HCT116 (cell line): ENCODE measurements around the gene FKBP6. TPM values are rescaled to one million over a fixed set of nuclear protein-coding genes. Genes with fewer than 3 reads are reported as not detected.
"Not testable (repeated sequence)": the region's sequence is repeated elsewhere in the genome, so short reads cannot be mapped to it uniquely, and the experiment has no call there.

Experiments
- ATAC-seq: fragments of 200-7000 bp; cut with Tn5 transposase; 2 replicates; pipeline ENCODE4 v1.9.1; 2020; ENCODE audit warnings: mild to moderate bottlenecking, moderate library complexity
- BruUV-seq: library from RNA; stranded (reverse); fragments of 400-500 nt; replicated peaks from 2 replicates; lab custom pipeline; 2021; lab: Mats Ljungman, UMichigan
- CTCF ChIA-PET: fragments of 300-600 bp; sonication (Branson Sonifier 250); formaldehyde crosslinking; loops from one replicate; lab custom pipeline; 2021; ENCODE audit warnings: antibody characterized with exemption; lab: Charles Lee
- POLR2A ChIA-PET: fragments of 300-600, 350-600 bp; sonication (Branson Sonifier 250); formaldehyde crosslinking; loops from one replicate; lab custom pipeline; 2021; ENCODE audit warnings: antibody characterized with exemption; lab: Charles Lee
- RAD21 ChIA-PET, 2 experiments: fragments of 300-600 bp; sonication (Branson Sonifier 250); formaldehyde crosslinking; loops; one replicate each; lab custom pipeline; 2023; ENCODE audit warnings: low total read pairs in 2 of 2; ENCODE audit not compliant: uncharacterized antibody in 2 of 2, unreplicated experiment in 2 of 2, low non-redundant PET in 1 of 2; lab: Charles Lee
- DNase-seq: peaks from one replicate; pipeline ENCODE4 v3.0.0-alpha.2; 2010; ENCODE audit warnings: low read depth, low spot score
- H2AFZ ChIP-seq: fragments of 200-600 bp; shearing (Covaris generic), sonication (generic); 2 replicates; pipeline ENCODE4 v1.6.1; 2017; ENCODE audit warnings: low read depth, mixed run types, mixed read lengths, antibody characterized with exemption, low read length; ENCODE audit not compliant: poor library complexity, severe bottlenecking
- H3K27ac ChIP-seq: 2 replicates; pipeline ENCODE4 v1.5.1; 2012; ENCODE audit warnings: low read depth, low read length
- H3K27me3 ChIP-seq: fragments of 200-600 bp; sonication (generic); 2 replicates; pipeline ENCODE4 v1.6.1; 2016; ENCODE audit warnings: mixed run types, low read length, mixed read lengths; ENCODE audit not compliant: insufficient read depth
- H3K36me3 ChIP-seq, 2 experiments: fragments of 200-500 bp in 1 of 2; fragments of 200-600 bp in 1 of 2; sonication (Bioruptor generic) in 1 of 2; sonication (generic) in 1 of 2; 2 replicates each; pipeline versions ENCODE4 v1.5.1 to v1.6.1; 2014 to 2016; ENCODE audit warnings: low read length in 2 of 2, inconsistent platforms in 1 of 2, mixed read lengths in 1 of 2, mixed run types in 1 of 2; ENCODE audit not compliant: insufficient read depth in 2 of 2, control insufficient read depth in 1 of 2
- H3K4me1 ChIP-seq, 2 experiments: fragments of 200-600 bp in 1 of 2; sonication (generic) in 1 of 2; 2 replicates each; pipeline versions ENCODE4 v1.5.1 to v1.6.1; 2012 to 2017; ENCODE audit warnings: low read length in 2 of 2, inconsistent platforms in 1 of 2, mild to moderate bottlenecking in 1 of 2, mixed read lengths in 1 of 2, mixed run types in 1 of 2, moderate library complexity in 1 of 2; ENCODE audit not compliant: insufficient read depth in 2 of 2, control insufficient read depth in 1 of 2
- H3K4me2 ChIP-seq: fragments of 200-600 bp; sonication (generic); 2 replicates; pipeline ENCODE4 v1.6.1; 2017; ENCODE audit warnings: mixed run types, low read length, mixed read lengths
- H3K4me3 ChIP-seq, 2 experiments: fragments of 200-600 bp in 1 of 2; sonication (generic) in 1 of 2; replicated peaks in 1 of 2; 2 replicates each; pipeline ENCODE4 v1.5.1; 2011 to 2016; ENCODE audit warnings: low read length in 2 of 2, control low read depth in 1 of 2, low read depth in 1 of 2, mild to moderate bottlenecking in 1 of 2, mixed read lengths in 1 of 2, mixed run types in 1 of 2
- H3K79me2 ChIP-seq: fragments of 200-600 bp; sonication (generic); 2 replicates; pipeline ENCODE4 v1.6.1; 2017; ENCODE audit warnings: mild to moderate bottlenecking, mixed run types, low read length, moderate library complexity, mixed read lengths; ENCODE audit not compliant: insufficient read depth
- H3K9ac ChIP-seq: fragments of 200-600 bp; sonication (generic); 2 replicates; pipeline ENCODE4 v1.6.1; 2016; ENCODE audit warnings: low read length, mixed read lengths
- H3K9me2 ChIP-seq: fragments of 200-600 bp; sonication (generic), shearing (Covaris generic); 2 replicates; pipeline ENCODE4 v1.6.1; 2017; ENCODE audit warnings: mixed run types, mild to moderate bottlenecking, moderate library complexity; ENCODE audit not compliant: insufficient read depth
- H3K9me3 ChIP-seq, 2 experiments: fragments of 200-500 bp in 1 of 2; fragments of 200-600 bp in 1 of 2; sonication (Bioruptor generic) in 1 of 2; sonication (generic) in 1 of 2; 2 replicates each; pipeline ENCODE4 v1.6.1; 2014 to 2017; ENCODE audit warnings: low read length in 2 of 2, mixed read lengths in 2 of 2, inconsistent platforms in 1 of 2, low read depth in 1 of 2, mild to moderate bottlenecking in 1 of 2, mixed run types in 1 of 2, moderate library complexity in 1 of 2; ENCODE audit not compliant: control insufficient read depth in 1 of 2, insufficient read depth in 1 of 2
- H4K20me1 ChIP-seq: fragments of 200-600 bp; sonication (generic), shearing (Covaris generic); 2 replicates; pipeline ENCODE4 v1.6.1; 2017; ENCODE audit warnings: mixed run types, mild to moderate bottlenecking, moderate library complexity; ENCODE audit not compliant: insufficient read depth
- SRF ChIP-seq: IDR thresholded peaks from 2 replicates; pipeline ENCODE4 v1.6.1; 2012; ENCODE audit warnings: low read depth
- intact Hi-C: fragments of 100-400 bp; cut with micrococcal nuclease; formaldehyde crosslinking; loops from 2 replicates; pipeline ENCODE4 v1.10.0; 2022
- total RNA-seq: library from RNA; stranded (reverse); gene quantifications from one replicate; pipeline ENCODE4 v1.2.1, GENCODE V29; 2021; ENCODE audit not compliant: unreplicated experiment
- TF ChIP-seq, protein P1 (sequence below), 3 experiments: fragments of 200-600 bp in 1 of 3; sonication (generic) in 1 of 3; IDR thresholded peaks in 2 of 3; conservative IDR thresholded peaks in 1 of 3; 2 replicates each; pipeline ENCODE4 v1.5.1; 2012 to 2017; ENCODE audit warnings: low read depth in 2 of 3, low read length in 2 of 3, antibody characterized with exemption in 1 of 3, borderline replicate concordance in 1 of 3, control low read depth in 1 of 3, mild to moderate bottlenecking in 1 of 3, mixed read lengths in 1 of 3, mixed run types in 1 of 3, moderate library complexity in 1 of 3; ENCODE audit not compliant: insufficient read depth in 1 of 3

FKBP6 gene
- total RNA-seq, 1 experiment from 2014 or later: not detected

DNA sequence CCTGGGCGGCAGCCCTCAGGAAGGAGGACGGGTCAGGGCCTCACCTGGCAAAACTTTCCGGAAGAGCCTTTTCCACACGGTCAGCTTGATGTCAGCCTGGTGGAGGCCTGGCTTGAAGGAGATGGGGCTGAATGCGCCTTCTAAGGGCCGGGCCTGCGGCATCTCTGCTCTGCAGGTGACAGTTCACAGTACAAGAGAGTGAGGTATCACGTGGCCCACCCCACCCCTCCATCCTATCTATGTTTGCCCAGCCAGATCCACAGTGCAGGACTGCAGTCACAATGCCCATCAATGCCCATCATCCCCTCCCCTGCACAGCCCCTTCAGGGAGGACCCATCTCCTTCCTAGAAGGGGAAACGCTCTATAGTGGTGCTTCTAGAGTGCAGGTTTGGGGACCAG, 11.4 kb upstream of the FKBP6 start:
- no peak overlapping the region for H3K9ac ChIP-seq
- no peaks in the 10 kb centered on the region for H4K20me1 ChIP-seq
- no peak overlapping the region for H2AFZ ChIP-seq
- no peak overlapping the region for H3K4me3 ChIP-seq
- no peak for ATAC-seq
- no peak for TF ChIP-seq SRF
- no peaks in the 10 kb centered on the region for H3K79me2 ChIP-seq
- POLR2A ChIA-PET: no interaction called here
- H3K4me1 ChIP-seq: peaks cover 0 to 8% of the 10 kb centered on the region in 2 experiments; a peak in 3 of 4 replicates
- no peaks in the 10 kb centered on the region for H3K36me3 ChIP-seq
- CTCF ChIA-PET: no interaction called here
- DNase-seq: no peak
- H3K9me3 ChIP-seq: no peaks in the 10 kb centered on the region
- H3K4me2 ChIP-seq: no peak overlapping the region
- H3K27me3 ChIP-seq: no peaks in the 10 kb centered on the region
- no TSS peak for BruUV-seq
- no peak overlapping the region for H3K27ac ChIP-seq
- RAD21 ChIA-PET: no interaction called here
- intact Hi-C loops: no loop called here
- H3K9me2 ChIP-seq: no peaks in the 10 kb centered on the region

DNA sequence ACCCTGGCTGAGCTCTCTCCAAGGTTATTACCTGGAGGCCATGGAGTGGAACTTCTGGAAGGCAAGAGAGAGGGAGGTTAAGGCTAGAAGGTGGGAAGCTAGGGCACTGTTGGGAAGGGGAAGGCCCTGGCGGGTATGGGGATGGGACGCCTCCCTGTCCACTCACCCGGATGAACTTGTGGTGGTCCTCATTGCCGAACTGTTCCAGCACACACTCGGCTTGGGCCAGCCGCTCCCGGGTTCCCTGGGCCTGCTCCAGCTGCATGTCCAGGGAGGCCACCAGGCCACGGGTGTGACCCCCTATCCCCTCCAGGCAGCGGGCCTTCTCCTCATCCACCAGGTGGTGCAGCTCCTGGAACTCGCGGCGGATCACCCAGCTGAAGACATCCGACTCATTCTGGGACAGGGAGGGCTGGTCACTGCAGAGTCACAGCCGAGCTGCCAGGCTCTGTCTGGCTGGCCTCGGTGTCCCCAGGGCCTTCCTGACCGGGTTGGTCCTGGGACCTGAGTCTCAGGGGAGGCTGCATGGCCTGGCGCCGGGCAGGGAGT, 9.2 kb upstream of the FKBP6 start:
- ATAC-seq: peak; percentile 73
- BruUV-seq, H3K36me3 ChIP-seq, H3K27me3 ChIP-seq, DNase-seq, H3K4me2 ChIP-seq, RAD21 ChIA-PET, H3K9ac ChIP-seq, H3K9me3 ChIP-seq, H2AFZ ChIP-seq, H3K4me1 ChIP-seq, H3K4me3 ChIP-seq, H3K27ac ChIP-seq, H4K20me1 ChIP-seq, intact Hi-C loops, H3K9me2 ChIP-seq, H3K79me2 ChIP-seq, CTCF ChIA-PET: not testable (repeated sequence)
- POLR2A ChIA-PET: interaction anchor here (0.5 kb wide), 1 partner anchor 406 kb away, joined by 3 read pairs; no protein-coding TSS in a partner anchor
- TF ChIP-seq, protein P1, sequence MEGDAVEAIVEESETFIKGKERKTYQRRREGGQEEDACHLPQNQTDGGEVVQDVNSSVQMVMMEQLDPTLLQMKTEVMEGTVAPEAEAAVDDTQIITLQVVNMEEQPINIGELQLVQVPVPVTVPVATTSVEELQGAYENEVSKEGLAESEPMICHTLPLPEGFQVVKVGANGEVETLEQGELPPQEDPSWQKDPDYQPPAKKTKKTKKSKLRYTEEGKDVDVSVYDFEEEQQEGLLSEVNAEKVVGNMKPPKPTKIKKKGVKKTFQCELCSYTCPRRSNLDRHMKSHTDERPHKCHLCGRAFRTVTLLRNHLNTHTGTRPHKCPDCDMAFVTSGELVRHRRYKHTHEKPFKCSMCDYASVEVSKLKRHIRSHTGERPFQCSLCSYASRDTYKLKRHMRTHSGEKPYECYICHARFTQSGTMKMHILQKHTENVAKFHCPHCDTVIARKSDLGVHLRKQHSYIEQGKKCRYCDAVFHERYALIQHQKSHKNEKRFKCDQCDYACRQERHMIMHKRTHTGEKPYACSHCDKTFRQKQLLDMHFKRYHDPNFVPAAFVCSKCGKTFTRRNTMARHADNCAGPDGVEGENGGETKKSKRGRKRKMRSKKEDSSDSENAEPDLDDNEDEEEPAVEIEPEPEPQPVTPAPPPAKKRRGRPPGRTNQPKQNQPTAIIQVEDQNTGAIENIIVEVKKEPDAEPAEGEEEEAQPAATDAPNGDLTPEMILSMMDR (IDR thresholded peaks at IDR 0.05 in 2 of 3, conservative IDR thresholded peaks at IDR 0.05 in 1 of 3; ENCODE audit: borderline replicate concordance in 1 of 3, insufficient read depth in 1 of 3, low read depth in 2 of 3, low read length in 2 of 3): 0 out of 6 replicates have a peak, but pooled peaks of 1 of the 3 experiments have one; percentile 12

- H3K9me2 ChIP-seq, RAD21 ChIA-PET, BruUV-seq, H3K27ac ChIP-seq, H3K36me3 ChIP-seq, H3K79me2 ChIP-seq, H4K20me1 ChIP-seq, intact Hi-C loops, H3K4me2 ChIP-seq, H3K27me3 ChIP-seq, H3K9ac ChIP-seq, DNase-seq, H3K4me3 ChIP-seq, POLR2A ChIA-PET, ATAC-seq, CTCF ChIA-PET, H2AFZ ChIP-seq, H3K9me3 ChIP-seq: not testable (repeated sequence)
- H3K4me1 ChIP-seq: peaks cover 0 to 11% of the 10 kb centered on the region in 2 experiments; a peak in 2 of 4 replicates
Measured at GRCh38 chr7:73319541-73319940, 8.4 kb upstream of the FKBP6 start.

DNA sequence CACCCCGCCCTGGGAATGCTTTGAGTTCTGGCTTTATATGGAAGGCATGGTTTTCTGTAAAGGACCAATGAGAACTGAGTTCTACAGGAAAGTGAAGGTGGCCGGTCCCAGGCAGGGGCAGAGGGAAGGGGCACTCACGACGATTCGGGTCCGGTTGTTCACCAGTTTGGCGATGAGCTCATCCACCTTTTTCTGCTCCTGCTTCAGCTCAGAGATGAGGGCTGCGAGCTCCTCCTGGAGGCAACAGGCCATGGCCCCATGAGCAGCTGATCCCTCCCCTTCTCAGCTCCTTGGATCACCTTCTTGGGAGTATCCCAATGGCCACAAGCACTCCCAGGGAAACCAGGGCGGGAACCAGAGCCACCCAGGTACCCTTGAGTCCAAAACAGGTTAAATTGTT, 8.0 kb upstream of the FKBP6 start:
- H3K4me2 ChIP-seq, H3K27me3 ChIP-seq, DNase-seq, H3K9me2 ChIP-seq, H3K4me3 ChIP-seq, H3K27ac ChIP-seq, H3K9ac ChIP-seq, BruUV-seq, H4K20me1 ChIP-seq, H3K79me2 ChIP-seq, RAD21 ChIA-PET, POLR2A ChIA-PET, ATAC-seq, H3K36me3 ChIP-seq, CTCF ChIA-PET, H3K9me3 ChIP-seq, H2AFZ ChIP-seq: not testable (repeated sequence)
- peaks cover 0 to 11% of the 10 kb centered on the region in 2 experiments; a peak in 2 of 4 replicates for H3K4me1 ChIP-seq
- intact Hi-C loops: loop anchor here (10.0 kb wide), 1 partner anchor 415 kb away; the partner anchor contains the start of gene ABHD11
